Activated CD4-positive, alpha-beta T cell treated with anti-CD3 and anti-CD28 coated beads for 1 hour (primary cell): ENCODE measurements around the gene MON1B.
A peak's percentile ranks its signal among the peaks of the same experiment; 100 is the strongest.
"Not testable (repeated sequence)": the region's sequence is repeated elsewhere in the genome, so short reads cannot be mapped to it uniquely, and the experiment has no call there.

Source experiments
- DNase-seq: peaks from one replicate; pipeline ENCODE4 v3.0.0-alpha.2; 2020

MON1B gene

DNA sequence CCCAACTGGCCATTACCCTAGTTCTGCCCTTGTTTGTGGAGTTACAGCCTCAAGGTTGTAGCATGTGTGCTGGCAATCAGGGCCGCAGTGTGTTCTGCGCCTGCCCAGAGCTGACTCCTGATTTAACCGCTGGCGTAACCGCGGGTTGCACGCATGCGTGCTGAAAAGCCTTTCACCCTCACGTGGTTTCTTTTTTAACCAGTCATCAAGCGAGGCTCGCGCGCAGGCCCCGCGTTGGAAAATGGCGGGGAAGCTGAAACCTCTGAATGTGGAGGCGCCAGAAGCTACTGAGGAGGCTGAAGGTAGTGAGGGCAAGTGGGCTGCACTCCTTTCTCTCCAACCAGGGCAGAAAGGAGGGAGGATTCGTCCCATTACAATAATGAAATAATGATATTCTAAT, 8.2 kb downstream of the MON1B start, which contains the start of gene SYCE1L:
TSS of gene SYCE1L (plus strand) at position 198 of the 400 bp plus-strand sequence. CDS start at position 242, 44 bp downstream.
- DNase-seq, result no peak

- no peak for DNase-seq
Measured at GRCh38 chr16:77206533-77206932, 15.5 kb downstream of the MON1B start.

GRCh38 chr16:77207030-77207429, 16.0 kb downstream of the MON1B start:
- DNase-seq, result no peak

DNA sequence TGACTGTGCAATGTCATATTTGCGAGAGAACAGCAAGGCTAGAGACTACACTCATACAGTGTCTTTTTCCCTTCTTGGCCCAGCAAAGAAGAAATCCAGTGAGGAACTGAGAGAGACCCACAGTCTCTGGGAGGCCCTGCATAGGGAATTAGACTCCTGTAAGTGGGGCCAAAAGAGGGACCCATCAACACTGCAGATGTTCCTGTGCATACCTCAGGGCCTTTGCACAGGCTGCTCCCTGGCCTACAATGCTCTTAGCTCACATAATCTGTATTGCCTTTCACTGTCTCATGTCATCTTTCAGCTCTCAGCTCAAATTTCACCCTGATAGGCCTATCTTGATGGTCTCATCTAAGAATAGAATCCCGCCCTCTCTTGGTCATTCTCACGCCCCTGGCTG, 17.4 kb downstream of the MON1B start:
- DNase-seq, result no peak

- DNase-seq, result peak; percentile 68
Measured at GRCh38 chr16:77211880-77212740, 21.1 kb downstream of the MON1B start.

- peak; percentile 65 for DNase-seq
Measured at GRCh38 chr16:77212741-77213541, 22.0 kb downstream of the MON1B start.

DNA sequence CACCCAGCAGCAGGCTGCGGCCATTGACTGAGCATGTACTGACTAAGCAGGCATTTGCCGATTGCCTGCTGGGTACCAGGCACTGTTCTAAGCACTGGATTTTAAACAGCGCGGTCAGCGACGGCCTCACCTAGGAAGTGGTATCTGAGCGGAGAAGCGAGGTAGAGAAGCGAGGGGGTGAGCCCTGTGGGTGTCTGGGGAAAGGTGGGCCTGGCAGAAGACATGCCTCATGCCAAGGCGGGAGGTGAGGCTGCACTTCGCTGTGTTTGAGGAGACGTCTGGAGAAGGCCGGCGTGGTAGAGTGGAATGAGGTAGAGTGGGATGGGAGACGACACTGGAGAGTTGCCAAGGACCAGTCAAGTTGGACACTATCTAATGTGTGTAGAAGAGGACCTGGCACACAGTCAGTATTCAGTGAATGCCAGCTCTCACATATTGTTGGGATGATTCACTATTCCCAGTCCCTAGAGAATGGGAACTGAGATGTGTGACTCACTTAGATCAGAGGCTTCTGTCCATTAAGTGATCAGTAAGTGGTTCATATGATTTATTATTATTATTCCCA, 22.6 kb downstream of the MON1B start:
- DNase-seq, result no peak

GRCh38 chr16:77214411-77215138, 23.6 kb downstream of the MON1B start:
- no peak for DNase-seq

DNA sequence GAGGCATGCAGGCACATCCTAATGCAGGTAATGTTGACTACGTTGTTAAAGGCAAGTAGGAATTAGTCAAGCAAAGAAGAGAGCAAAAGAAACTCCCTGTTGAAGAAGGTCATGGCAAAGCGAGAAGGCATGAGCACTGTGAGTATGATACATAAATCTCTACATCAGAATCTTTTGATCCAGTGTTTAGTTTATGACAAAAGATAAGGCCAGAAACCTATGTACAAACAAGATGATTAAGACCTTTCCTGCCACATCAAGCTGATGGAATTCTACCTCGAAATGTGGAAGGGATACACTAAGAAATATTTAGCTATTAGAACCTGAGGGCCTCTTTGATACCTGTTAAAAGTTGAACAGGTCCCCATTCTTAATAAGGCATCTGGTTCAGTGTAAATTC, 28.4 kb downstream of the MON1B start:
- no peak for DNase-seq

GRCh38 chr16:77220427-77220826, 29.4 kb downstream of the MON1B start:
- no peak for DNase-seq

GRCh38 chr16:77221482-77221881, 30.5 kb downstream of the MON1B start:
- no peak for DNase-seq

GRCh38 chr16:77223184-77223583, 32.2 kb downstream of the MON1B start:
- no peak for DNase-seq

- no peak for DNase-seq
Measured at GRCh38 chr16:77225182-77225581, 34.2 kb downstream of the MON1B start.

GRCh38 chr16:77227745-77228144, 36.8 kb downstream of the MON1B start:
- no peak for DNase-seq

DNA sequence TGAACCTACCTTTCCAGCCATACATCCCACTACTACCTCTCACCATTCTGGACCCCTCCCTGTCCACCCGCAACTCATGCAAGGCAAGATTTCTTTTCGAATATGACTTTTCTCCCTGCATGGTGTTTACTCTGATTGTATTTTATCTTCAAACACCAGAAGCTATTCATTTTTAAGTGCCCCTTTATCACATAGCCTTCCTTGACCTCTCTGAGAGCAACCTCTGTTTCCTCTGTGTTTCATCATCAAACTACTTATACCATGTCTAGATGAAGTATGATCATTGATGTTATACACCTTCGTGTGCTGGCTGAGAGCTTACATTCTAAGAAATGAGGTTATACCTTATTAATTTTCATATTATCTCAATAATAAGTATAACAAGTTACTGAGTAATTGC, 40.1 kb downstream of the MON1B start:
- DNase-seq, result no peak

DNA sequence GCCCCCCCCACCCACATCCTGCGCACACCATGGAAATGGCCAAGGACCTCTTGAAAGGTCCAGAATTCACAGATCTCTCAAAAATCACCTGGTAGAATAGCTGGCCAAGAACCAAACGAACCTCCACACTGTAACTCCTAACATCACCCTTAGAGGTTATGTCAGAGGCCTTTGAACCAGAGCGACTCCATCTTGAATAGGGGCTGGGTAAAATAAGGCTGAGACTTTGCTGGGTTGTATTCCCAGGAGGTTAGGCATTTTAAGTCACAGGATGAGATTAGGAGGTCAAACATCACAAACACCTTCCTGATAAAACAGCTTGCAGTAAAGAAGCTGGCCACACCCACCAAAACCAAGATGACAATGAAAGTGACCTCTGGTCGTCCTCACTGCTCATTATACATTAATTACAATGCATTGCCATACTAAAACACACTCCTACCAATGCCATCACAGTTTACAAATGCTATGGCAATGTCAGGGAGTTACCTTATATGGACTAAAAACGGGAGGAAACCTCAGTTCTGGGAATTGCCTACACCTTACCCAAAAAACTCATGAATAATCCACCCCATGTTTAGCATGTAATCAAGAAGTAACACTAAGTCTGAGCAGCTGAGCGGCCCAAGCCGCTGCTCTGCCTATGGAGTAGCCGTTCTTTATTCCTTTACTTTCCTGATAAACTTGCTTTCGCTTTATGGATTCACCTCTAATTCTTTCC, 43.0 kb downstream of the MON1B start:
- no peak for DNase-seq

DNA sequence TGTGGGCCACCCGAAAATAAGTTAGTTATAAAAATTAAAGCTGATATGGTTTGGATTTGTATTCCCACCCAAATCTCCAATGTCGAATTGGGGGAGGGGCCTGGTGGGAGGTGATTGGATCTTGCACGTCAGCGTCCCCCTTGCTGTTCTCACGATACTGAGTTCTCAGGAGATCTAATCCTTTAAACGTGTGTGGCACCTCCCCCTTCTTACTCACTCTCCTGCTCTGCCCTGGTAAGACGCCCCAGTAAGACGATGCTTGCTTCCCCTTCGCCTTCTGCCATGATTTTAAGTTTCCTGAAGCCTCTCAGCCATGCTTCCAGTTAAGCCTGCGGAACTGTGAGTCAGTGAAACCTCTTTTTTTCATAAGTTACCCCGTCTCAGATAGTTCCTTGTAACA, 43.6 kb downstream of the MON1B start:
- no peak for DNase-seq

DNA sequence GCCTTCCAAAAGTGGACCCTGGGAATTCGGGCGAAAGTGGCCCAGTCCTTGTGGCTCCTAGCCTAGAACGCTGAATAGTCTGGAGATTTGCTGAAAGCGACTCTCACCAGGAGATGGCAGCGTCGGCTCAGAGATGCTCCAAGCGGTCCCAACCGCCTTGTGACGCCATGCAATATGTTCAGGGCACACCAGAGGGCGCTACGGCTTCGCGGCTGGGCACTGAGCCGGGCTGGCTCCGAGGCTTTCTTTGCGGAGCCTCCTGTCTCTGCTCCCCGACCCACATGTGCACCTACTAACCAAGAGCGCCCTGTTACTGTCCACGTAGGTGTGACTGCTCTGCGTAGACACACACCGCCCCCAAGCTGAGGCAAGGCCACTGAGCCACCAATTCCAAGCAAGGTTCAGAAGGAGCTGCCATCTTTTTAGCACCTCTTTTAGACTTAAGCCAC, 45.1 kb downstream of the MON1B start:
- peak; percentile 80 for DNase-seq

GRCh38 chr16:77238593-77238992, 47.6 kb downstream of the MON1B start:
- DNase-seq, result no peak

- not testable (repeated sequence) for DNase-seq
Measured at GRCh38 chr16:77242471-77242870, 51.5 kb downstream of the MON1B start.

GRCh38 chr16:77246150-77246549, 55.2 kb downstream of the MON1B start:
- no peak for DNase-seq

- DNase-seq, result no peak
Measured at GRCh38 chr16:77250400-77250799, 59.4 kb downstream of the MON1B start.
